CD4-positive, alpha-beta T cell treated with Interleukin-12 subunit alpha and Interleukin-12 subunit beta, for 1 hour (primary cell): Measurements from ENCODE around the gene DMD.
"Not testable (repeated sequence)": the region's sequence is repeated elsewhere in the genome, so short reads cannot be mapped to it uniquely, and the experiment has no call there.

Source experiments
- DNase-seq: peaks from one replicate; pipeline ENCODE4 v3.0.0-alpha.2; 2020

Gene DMD

DNA sequence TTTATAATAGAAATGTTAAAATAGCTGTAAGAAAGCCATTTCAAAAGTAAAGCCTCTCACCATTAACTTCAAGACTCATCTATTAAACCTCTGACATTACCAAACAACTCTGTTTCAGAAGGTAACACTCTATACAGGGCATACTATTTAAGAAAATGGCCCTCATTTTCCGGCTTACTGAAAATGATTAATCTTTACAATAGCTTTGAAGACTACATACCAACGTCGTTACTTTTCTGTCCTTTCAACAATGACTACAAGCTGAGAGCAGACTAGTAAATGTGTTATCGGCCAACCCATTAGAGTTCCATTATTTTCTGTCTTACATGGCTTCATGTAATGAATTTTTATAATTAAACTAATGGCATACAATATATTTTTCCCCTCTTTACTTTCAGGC, 1545.9 kb downstream of the DMD start:
- no peak for DNase-seq

DNA sequence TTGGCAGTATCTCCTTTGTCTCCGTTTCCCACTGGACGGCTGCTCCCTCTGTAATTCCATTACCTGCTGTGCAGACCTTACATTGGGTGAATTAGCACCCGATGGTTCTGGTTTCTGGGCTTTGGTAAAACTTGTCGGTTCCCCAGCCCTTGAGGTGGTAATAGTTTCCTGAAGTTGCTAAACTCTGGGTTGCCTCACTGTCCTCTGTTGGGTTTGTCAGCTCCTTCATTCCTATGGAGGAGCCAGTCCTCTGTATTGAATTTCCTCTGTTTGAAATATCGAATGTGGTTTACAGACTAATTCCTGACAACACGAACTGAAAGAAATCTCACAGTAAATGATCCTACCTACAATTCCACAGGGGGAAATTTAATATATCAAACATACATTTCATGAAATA, 1548.2 kb downstream of the DMD start:
- no peak for DNase-seq

GRCh38 chrX:31661280-31661810, 1550.0 kb downstream of the DMD start:
- no peak for DNase-seq

DNA sequence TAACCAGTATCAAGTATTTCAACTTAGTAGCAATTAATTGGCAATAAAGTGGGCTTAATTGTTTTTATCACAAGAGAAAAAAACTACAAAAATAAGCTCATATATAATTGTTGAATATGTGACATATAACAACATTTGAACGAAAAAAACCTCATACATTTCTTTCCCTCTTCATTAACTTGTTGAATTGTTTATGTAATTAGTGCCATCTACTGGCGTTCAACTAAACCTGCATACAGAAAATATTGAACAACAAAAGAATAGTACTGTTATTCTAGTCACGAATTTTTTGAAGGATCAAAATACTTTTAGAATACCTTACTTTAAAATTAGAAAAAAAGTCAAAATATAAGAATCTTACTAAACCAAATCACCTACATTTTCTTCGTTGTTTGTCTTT, 1553.0 kb downstream of the DMD start:
- DNase-seq = no peak

DNA sequence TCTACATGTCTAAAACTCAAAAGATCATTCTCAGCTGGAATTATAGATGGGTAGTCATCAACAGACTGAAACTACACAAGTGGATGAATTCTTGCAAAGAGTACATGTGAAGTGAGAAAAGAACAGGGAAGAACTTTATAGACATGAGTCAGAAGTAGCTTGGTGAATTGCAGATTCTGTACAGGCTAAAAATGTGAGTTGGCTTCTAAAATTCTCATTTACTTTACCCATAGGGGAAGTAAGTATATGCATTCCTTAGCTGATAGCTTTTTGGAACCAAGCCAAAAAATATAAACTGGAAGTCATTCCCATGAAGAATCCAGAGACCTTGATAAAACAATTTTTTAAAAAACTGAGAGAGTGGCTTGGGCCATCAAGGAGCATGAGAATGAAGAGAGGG, 1555.3 kb downstream of the DMD start:
- DNase-seq = no peak

DNA sequence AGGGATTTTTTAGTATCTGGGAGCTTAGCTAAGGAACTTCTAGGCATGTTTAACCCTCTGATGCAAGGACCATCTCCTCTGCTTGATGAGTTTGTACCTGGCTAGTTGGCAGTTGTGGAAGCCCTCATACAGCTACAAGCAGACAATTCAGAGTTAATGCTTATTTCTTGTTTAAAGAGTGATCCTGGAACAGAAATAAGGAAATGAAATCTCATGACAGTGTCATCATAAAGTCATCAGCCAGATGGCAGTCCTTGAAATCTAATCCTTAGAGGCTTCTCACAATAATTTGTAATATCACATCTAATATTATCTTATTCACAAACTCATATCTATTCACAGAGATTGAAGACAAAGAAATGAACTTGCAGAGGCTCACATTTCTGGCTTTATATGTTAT, 1557.9 kb downstream of the DMD start:
- no peak for DNase-seq

GRCh38 chrX:31652650-31653049, 1558.7 kb downstream of the DMD start:
- DNase-seq = no peak

DNA sequence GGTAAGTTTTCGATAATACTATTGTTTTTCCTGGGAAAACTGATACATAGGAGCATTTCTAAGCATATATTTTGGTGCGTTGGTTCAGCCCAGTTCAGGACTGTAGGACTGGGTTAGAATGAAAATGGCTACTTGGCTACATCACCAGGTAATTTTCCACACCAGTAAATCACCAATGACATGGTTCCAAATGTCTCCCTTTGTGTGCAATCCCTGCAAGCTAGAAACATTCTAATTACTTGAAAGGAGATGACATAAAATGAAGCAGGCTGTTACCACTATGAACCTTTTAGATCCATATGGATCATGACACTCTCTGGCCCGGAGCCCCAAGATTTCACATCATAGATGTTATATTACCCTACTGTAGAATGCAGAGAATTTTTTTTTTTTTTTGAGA, 1562.1 kb downstream of the DMD start:
- DNase-seq = no peak

DNA sequence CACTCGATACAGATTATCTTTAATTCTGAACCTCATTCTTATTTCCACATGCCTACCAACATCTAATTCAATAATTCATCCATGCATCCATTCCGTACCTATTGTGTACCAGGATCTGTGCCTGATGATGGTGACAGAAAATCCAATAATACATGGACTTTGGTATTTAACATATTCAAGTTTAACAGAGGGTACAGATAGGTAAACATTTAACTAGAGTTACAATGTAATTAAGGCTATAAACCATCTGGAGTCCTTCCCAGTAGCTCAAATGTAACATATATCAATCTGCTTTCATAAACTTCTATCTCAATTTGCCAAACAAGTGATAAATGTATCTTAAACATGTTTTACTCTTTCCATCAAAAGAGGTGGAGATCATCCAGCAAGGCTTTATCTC, 1578.0 kb downstream of the DMD start:
- no peak for DNase-seq

DNA sequence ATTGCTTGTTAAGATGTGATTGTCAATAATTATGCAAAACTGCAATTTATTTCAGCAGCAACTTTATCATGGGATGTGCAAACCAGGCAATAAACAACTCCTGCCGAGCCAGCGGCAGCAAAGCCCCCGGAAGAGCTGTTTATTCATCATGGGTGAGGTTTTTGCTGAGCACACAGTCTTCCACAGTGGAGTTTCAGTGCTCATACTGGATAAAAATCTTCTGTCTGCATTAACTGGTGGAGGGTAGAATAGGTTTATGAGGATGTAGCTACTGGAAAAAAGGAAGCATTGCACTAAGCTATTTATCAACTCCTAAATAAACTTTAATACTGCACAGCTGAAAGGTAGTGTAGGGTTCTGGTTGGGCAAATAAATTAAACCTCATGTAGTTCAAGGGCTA, 1582.2 kb downstream of the DMD start:
- no peak for DNase-seq

GRCh38 chrX:31609130-31609529, 1602.2 kb downstream of the DMD start:
- DNase-seq = no peak

DNA sequence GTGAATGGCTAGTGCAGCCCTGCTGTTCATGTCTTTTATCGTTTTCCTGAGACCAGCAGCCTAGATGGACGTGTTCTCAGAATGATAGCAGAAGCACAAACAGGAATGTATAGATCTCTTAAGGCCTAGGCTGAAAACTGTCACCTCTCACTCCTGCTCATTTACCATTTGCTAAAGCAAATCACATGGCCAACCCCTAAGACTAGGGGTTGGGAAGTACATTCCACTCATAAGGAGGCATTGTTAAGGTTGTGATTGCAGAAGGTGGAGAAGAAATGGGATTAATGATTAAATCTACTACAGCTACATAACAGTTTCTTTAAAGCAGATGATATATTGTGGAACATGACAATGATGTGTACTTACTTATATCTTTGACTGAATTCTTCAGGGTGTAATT, 1602.7 kb downstream of the DMD start:
- no peak for DNase-seq

DNA sequence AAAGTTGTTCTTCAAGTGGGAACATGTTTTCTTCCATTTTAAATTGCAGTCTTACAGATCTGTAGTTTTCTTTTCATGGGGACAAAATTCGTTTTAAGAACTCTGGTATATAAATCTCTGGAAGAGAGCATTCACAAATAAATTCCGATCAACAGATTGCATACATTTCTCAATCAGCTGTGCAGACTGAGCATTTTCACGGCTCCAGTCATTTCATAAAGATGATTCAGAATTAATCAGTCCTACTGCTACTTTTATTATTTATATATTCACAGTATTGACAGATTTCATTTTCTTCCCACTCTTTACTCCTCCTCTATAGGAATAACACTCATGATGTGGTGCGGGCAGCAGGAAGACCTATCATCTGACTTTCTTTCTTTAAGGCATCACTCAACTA, 1604.6 kb downstream of the DMD start:
- no peak for DNase-seq

DNA sequence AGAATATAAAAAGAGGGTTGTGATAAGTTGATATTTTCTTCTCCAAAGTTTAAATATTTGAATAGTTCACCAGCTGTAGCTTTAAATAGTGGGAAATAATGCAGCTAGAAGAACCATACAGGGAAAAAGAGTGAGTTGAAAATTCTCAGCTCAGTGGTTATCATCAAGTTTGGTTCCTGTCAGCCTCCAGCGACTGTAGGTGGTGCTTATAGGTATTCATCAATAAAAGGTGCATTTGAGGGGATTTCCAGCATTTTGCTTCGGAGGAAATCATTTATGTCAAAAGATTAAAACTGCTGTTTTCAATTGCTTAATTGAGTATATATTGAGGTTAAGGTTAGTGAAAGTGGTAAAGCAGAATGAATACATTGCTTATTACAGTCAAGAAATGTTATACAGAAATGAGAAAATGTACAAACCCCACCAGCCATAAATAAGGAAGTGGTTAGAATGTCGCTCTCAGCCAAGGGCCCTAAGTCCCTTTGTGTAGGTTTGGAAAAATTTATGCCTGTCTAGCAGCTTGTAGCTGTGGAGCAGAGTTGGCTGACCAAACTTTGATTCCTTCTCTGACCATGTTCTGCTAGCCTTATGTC, 1606.6 kb downstream of the DMD start:
- no peak for DNase-seq

GRCh38 chrX:31603411-31604120, 1607.8 kb downstream of the DMD start:
- no peak for DNase-seq

DNA sequence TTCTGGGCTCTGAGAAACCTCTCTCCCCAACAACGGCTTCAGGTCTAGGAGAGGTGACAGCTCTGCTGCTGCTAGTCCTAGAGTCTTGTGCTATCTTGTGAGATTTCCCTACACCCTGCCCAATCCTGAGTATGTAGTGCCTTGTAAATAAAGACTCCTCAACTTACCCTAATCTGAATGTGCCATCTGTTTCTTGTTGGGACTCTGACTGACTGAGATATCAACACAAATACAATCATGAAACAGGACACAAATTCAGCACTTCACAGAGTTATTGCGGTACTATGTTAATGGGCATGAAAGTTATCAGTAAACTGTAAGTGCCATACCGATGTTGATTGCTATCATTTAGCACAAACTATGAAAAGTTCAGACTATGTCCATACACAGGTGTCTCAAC, 1610.5 kb downstream of the DMD start:
- DNase-seq = no peak

DNA sequence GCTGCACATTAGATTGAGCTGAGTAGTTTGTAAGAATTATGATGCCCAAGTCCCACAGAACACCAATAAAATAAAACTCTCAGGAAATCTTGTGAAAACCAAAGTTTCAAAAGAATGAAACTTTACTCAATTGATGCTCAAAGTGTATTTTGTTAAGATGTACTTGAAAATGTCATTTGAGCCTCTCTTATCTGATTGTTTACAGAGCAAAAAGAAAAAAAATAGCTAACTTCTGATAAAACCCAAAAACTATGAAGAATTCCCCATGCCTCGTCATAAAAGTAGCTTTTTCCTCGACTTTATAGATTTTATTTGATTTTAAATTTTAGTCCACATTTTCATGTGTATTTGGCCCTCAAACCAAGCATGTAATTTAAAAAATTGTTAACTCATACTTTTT, 1618.0 kb downstream of the DMD start:
- no peak for DNase-seq

DNA sequence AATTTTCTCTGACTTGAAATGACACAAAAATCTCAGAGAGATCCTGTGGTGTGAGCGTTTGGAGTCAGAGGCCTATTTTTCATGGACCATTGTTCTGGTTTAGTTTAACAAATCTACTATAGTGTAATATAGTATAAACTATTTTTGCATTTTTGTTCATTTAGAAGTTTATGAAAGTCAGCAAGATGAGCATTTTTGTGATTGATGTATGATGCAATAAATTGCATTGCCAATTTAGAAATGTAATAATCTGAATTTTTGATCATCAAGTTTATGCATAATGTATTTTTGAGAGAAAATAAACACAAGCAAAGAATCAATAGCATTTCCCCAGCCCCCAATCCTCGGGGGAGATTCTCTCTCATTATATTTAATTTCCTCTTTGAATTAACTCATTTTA, 1620.0 kb downstream of the DMD start:
- no peak for DNase-seq

DNA sequence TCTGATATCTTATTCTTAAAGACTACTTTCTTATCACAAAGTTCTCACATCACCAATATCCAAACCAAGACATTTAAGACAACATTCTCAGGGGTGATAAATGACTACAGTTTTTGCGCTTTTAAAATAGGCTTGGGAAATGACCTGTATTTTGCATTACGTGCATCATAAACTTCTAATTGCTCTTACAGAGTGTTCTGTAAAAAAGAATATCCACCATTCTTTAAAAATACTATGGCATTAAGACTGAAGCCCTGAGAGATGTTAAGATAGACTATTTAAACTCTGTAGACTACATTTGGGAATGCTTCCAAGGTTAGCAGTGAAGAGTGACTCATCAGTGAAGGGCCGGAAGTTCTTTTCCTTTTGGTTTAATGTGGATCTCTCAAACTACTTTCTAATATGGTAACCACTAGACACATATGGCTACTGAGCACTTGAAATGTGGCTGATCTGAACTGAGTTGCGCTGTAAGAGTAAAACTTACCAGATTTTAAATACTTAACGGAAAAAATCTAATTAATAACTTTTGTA, 1620.7 kb downstream of the DMD start:
- no peak for DNase-seq

GRCh38 chrX:31589503-31589902, 1621.8 kb downstream of the DMD start:
- DNase-seq = no peak

GRCh38 chrX:31588355-31588754, 1623.0 kb downstream of the DMD start:
- no peak for DNase-seq

GRCh38 chrX:31583892-31584291, 1627.5 kb downstream of the DMD start:
- DNase-seq = not testable (repeated sequence)

- no peak for DNase-seq
Observed at GRCh38 chrX:31580726-31581125, 1630.6 kb downstream of the DMD start.

DNA sequence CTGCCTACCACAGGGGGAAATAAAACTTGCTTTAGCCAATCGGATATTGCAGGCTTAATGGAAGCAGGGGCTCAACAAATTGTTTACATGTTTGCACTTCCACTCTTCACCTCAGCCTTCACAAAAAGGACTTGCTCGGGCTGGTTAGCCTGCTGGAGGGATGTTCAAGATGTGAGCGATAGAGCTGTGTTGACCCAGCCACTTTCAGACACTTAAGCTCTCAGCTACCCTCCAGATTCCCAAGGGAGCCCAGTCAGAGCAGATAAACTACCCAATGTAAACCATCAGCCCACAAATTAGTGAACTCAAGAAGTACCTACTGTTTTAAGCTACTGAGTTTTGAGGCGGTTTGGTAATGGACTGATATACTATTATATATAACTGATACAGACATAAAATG, 1631.1 kb downstream of the DMD start:
- DNase-seq = no peak

DNA sequence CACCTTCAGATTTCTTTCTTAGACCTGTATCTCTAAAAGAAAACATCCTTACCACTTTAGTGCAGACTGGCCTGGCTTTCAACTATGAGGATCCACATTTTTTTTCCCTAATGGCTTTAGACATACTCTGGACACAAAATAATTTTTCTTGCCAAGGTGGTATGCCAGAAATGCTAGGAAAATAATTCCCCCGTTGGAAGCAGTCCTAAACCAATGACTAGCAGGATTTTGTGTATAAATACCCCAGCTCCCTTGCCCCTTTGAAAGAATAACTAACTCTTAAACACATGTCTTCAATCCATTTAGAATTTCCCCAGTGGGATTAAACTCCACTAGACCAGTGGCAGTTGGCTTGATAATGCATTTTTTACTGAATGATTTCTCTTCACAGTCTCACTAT, 1639.0 kb downstream of the DMD start:
- DNase-seq = no peak
